Fibroblast of skin of right biceps (primary cell): Measurements from ENCODE around the gene CXCR1.
"Not testable (repeated sequence)": the region's sequence is repeated elsewhere in the genome, so short reads cannot be mapped to it uniquely, and the experiment has no call there.

Experiments
- DNase-seq: peaks from one replicate; pipeline ENCODE4 v3.0.0-alpha.2; 2013

Gene CXCR1

DNA sequence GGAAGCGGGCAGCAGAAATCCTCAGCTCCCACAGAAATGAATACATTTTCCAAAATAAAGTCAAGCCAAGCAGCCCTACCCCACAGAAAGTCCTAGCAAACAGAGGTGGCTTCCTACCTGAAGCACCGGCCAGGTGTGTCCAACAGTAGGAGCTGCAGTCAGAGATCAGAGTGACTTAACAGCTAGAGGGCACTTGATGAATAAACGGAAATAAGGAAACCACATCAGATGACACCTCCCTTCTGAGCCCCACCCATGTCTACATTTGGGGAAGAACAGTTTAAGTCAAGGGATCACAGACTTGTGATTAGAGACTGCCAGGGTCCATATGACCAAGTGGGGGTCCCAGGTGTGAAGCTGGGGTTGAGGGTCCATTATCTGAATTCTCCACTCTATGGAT lies at the start of gene CXCR1:
CXCR1 (minus strand) TSS at position 172 of the 400 bp plus-strand sequence. CDS start 1,751 bp downstream, outside the sequence.
- no peak for DNase-seq

DNA sequence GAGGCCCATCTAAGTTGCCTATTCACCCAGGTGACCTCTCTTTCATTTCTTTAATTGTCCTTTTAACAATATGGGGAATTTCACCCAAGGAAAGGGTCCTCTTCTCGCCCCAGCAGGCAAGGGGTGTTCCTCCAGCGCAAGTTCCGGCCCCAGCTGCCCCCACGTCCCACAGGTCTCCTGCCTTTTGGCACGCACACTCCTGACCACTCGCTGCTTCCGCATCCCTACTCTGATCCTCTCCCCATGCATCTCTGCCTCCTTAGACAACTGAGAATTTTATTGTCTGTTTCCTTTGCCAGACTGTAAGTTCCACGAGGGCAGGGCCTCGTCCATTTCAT lies 49.5 kb upstream of the CXCR1 start:
- no peak for DNase-seq

GRCh38 chr2:218214116-218214515 lies 47.4 kb upstream of the CXCR1 start:
- DNase-seq: no peak

GRCh38 chr2:218209078-218209477 lies 42.3 kb upstream of the CXCR1 start:
- no peak for DNase-seq

- peak; percentile 17 for DNase-seq
Measured at GRCh38 chr2:218202266-218202665, 35.5 kb upstream of the CXCR1 start.

GRCh38 chr2:218196974-218197373 lies 30.2 kb upstream of the CXCR1 start:
- DNase-seq: no peak

- no peak for DNase-seq
Measured at GRCh38 chr2:218194880-218195279, 28.1 kb upstream of the CXCR1 start.

DNA sequence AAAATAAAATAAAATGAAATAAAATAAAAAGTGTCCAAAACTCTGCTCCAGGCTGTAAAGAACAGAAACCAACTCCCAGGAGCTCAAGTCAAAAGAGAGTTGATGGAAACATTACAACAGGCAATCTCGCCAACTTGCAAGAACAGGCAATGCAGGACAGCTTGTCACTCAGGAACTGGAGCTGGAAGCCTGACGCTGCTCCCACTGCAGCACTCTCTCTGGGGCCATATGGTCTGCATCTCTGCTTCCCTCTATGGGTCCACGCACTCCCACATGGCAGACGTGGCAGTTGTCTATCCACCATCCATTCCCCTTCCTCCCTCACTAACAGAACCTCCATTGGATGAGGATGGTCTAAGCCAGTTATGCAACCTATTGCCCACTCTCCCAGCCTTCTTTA lies 26.9 kb upstream of the CXCR1 start:
- DNase-seq: no peak

GRCh38 chr2:218192902-218193430 lies 26.2 kb upstream of the CXCR1 start:
- DNase-seq: no peak

DNA sequence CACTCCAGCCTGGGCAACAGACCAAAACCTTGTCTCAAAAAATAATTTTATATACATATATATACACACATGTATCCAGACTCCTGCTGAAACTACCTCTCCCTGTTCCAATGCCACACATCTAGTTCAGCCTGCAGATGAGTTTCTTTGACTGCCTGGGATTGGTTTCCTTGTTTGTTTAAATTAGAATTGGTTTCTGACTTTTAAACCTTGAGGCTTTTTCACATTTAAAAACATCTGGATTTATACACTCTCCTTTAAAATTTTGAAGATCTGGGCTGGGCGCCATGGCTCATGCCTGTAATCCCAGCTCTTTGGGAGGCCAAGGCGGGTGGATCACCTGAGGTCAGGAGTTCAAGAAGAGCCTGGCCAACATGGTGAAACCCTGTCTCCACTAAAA lies 21.8 kb upstream of the CXCR1 start:
- DNase-seq: no peak

DNA sequence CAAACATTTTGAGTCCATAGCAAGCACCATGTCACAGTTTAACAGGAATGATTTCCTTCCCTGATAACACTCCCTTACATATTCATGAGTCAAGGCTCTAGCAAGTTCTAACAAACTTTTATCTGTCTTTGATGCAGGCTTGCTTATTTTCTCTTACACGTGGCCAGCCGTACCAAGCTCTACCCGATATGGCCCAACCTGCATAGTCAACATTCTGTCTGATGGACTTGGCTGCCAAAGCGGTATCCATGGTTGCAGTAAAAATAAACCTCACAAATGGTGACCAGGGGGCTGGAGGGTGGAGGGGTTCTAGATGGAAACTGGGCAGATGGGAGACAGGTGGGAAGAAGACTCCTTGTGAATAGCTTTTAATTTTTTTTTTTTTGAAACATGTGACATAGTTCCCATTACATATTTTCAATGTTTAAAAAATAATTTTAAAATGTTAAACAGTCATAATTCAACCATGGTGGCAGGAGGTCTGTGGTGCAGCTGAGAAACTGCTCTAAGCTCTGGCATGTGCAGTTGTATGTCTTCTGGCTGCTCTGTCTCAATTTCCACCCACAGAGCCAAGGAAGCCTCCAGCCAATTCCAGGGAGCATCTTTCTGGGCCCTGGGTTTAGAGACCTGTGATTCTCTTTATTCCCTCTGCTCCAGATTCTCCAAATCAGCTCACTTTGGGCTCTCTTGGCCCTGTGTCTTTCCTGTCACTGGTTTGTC lies 20.7 kb upstream of the CXCR1 start:
- no peak for DNase-seq

- no peak for DNase-seq
Measured at GRCh38 chr2:218186876-218187275, 20.1 kb upstream of the CXCR1 start.

GRCh38 chr2:218186355-218186766 lies 19.6 kb upstream of the CXCR1 start:
- DNase-seq: peak; percentile 63

GRCh38 chr2:218184331-218184730 lies 17.6 kb upstream of the CXCR1 start:
- no peak for DNase-seq

DNA sequence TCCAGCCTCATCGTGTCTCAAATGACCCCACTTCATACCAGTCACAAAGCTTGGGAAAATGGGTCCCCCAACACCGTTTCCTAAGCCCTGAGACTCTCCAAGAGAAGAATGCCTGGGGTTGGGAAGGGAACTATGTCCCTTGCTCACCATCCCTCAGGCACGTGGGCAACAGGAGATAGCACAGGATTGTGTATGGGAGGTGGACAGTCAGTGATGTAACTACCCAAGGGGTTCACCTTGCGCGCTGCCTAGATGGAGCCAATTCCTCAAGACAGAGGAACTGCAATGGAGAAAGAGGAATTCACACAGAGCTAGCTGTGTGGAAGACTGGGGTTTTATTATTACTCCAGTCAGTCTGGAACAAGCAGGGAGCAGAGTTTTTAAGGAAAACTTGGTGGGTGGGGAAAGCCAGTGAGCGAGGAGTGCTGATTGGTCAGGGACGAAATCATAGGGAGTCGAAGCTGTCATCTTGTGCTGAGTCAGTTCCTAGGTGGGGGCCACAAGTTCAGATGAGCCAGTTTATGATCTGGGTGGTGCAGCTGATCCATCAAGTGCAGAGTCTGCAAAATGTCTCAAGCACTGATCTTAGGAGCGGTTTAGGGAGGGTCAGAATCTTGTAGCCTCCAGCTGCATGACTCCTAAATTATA lies 13.8 kb upstream of the CXCR1 start:
- DNase-seq: no peak

DNA sequence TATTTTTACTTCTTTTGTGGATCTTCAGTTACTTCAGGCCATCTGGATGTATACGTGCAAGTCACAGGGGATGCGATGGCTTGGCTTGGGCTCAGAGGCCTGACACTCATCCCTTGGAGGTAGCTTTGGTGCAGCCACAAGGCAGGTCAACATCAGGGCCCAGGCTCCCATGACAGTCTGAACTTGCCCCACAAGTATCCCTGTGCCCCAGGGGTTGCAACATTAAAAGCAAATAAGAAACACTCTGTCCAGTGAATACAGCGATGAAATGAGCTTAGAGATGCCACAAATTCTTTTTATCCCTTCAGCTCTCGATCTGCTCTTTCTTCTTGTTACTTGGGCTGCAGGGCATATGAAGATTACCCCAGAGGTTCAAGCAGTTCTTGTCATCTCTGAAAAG lies 13.0 kb upstream of the CXCR1 start:
- no peak for DNase-seq

DNA sequence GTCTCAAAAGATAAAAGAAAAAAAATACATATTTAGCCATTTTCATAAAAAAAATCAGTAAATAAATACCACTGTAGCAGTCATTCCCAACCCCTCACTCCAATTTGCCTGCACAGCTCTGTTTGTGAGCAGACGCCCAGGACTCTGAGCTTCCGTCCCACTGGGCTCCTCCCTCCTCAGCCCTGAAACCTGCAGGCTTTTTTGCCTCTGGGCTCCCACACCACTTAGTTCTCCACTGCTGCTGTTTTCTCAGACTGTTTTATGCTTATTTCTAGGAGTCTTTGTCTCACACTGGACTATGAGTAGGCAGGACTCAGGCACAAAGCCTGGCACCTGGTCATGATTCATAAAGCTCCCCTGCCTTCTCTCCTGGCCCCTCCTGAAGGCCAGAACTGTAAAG lies 6.1 kb upstream of the CXCR1 start:
- no peak for DNase-seq

DNA sequence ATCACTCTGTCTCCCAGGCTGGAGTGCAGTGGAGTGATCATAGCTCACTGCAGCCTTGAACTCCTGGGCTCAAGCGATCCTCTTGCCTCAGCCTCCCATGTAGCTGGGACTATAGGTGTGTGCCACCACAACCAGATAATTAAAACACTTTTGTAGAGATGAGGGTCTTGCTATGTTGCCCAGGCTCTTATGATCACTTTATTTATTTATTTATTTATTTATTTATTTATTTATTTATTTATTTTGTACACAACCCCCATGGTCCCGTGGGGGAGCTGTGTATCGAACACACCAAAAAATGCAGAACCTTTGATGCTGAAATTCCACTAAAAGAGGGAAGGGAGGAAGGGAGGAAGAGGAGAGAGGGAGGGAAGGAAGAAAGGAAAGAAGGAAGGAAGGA lies 5.0 kb upstream of the CXCR1 start:
- not testable (repeated sequence) for DNase-seq

DNA sequence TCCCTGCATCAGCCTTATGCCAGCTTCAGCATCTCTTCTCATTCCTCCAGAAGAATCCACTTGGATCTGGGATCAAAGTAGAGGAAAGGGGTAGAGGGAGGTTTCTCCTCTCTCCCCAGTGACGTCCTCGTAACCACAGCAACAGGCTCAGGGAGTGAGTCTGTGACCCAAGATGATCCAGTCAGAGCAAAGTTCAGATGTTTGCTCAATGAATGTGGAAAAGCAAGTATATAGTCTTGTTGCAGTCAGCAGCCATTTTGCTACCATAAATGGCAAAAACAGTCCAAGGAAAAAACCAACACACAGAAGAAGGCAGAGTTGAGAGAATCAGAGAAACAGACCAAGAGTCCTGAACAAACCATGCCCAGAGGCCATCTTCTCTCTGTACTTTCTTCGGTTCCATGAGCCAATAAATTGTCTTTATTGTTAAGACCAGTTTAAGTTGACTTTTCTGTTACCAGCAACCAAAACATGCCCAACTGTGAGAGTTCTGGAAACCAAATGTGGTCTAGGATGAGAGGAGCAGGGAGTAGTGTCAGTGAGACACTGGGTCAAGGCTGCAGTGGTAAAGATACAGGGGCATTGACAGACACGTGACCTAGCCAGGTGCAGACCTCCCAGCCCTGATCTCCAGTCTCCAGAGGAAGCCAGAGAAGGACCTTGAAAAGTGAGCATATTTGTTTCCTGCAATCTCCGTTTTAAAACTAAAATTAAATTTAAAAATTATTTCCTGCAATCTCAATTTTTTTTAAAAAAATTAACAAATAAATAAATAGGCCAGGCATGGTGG lies 3.2 kb upstream of the CXCR1 start:
- no peak for DNase-seq

DNA sequence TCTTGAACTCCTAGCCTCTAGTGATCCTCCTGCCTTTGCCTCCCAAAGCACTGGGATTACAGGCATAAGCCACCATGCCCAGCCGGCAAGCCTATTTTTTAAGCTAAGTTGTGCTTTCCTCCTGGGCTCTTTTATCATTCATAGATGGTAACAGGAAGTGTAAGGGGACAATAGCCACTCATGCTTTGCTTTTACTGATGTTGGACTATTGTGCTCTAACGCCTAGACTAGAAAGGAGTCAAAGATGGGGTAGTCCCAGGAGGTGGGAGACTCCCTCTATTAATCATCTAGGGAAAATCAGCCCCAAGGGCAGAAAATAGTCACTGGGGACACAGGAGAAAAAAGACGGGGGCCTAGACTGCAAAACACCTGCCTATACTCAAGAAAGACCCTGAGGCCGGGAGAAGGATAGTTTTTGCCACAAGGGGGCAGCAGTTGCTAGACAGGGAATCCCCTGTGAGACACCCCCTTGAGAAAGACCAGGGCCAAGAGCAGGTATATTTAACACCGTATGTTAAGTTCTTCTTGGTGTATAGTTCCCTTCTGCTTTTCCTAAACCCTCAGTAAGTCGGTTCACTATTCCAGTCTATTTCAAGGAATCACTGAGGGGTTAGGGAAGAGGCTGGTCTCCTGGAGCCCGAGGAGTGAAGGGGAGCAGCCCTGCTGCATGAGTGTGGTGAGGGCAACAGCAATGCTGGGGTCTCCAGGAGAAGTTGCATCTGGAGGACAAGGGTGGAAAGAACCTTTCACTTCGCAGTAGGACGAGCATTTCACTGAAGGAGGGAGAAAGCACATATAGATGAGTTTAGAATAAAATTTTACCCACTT lies 2.1 kb upstream of the CXCR1 start:
- peak; percentile 37 for DNase-seq

- no peak for DNase-seq
Measured at GRCh38 chr2:218168016-218168415, 1.3 kb upstream of the CXCR1 start.

- DNase-seq: no peak
Measured at GRCh38 chr2:218162814-218163213, 3.9 kb downstream of the CXCR1 start.

DNA sequence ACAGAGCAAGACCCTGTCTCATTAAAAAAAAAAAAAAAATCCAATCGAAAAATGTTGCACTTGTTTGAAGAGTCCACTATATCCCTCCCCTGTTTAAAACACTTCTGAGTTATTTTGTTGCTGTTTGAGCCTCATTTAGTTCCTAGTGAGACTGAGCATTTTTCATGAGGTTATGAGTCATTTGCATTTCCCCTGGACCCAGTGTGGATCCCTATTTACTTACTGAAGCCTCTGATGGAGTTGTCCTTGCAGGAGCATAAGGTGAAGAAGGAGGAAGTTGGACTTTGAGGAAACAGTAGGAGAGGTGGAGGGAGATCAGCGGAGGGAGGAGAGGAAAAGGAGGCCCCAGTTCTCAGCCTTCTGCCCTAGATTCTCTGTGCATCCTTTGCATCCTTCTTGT lies 5.1 kb downstream of the CXCR1 start:
- DNase-seq: no peak
